Colonic mucosa (tissue), 4 donors: ENCODE results near the gene ACP2. TPM values are rescaled to one million over a fixed set of nuclear protein-coding genes. Genes with fewer than 3 reads are reported as not detected.

ENCODE experiments used
- DNase-seq: peaks from one replicate; pipeline ENCODE4 v3.0.0-alpha.2; 2020
- H3K27ac ChIP-seq: fragments of 200-600 bp; one replicate; pipeline ENCODE4 v1.8.0; 2021
- H3K27me3 ChIP-seq: fragments of 200-600 bp; one replicate; pipeline ENCODE4 v1.8.0; 2021
- H3K36me3 ChIP-seq: fragments of 200-600 bp; one replicate; pipeline ENCODE4 v1.8.0; 2021
- H3K4me1 ChIP-seq: fragments of 200-600 bp; one replicate; pipeline ENCODE4 v1.8.0; 2021; ENCODE audit warnings: mild to moderate bottlenecking
- H3K4me3 ChIP-seq: fragments of 200-600 bp; one replicate; pipeline ENCODE4 v1.8.0; 2021
- H3K9ac ChIP-seq, 2 donors: one replicate each; pipeline ENCODE4 v1.7.0; 2013; ENCODE audit warnings: control low read depth in 2 of 2, low read depth in 2 of 2, low read length in 2 of 2
- H3K9me3 ChIP-seq: fragments of 200-600 bp; one replicate; pipeline ENCODE4 v1.8.0; 2021
- CTCF ChIP-seq: fragments of 200-600 bp; IDR thresholded peaks from one replicate; pipeline ENCODE4 v1.8.0; 2022; ENCODE audit warnings: antibody characterized with exemption, mild to moderate bottlenecking
- intact Hi-C: fragments of 100-400 bp; cut with DNase I; formaldehyde crosslinking; loops from one replicate; pipeline ENCODE4 v1.14.1; 2022
- total RNA-seq, 2 donors: library from RNA; stranded (reverse); fragmentation: NEBNext Ultra II Directional in 1 of 2; extraction: Animal tissue kit (Norgen Biotek cat#: 25700) in 1 of 2; gene quantifications; one replicate each; pipeline ENCODE4 v1.2.1, GENCODE V29; 2021
- donor health status: healthy.
- donor health status: DM: no; HTN: no; CAD: no.
- donor health status: DM: no; HTN: no; CAD: no.

The ACP2 gene
- total RNA-seq, 2 donors from 2014 or later = 35.3 to 39.7 TPM

- intact Hi-C loops = no loop called here
- H3K9me3 ChIP-seq = no peaks in the 10 kb centered on the region
- no peak overlapping the region for H3K27ac ChIP-seq
- H3K36me3 ChIP-seq = peaks cover 12% of the 10 kb centered on the region
- no peak for DNase-seq
- H3K4me1 ChIP-seq = no peaks in the 10 kb centered on the region
- H3K4me3 ChIP-seq = no peak overlapping the region
- TF ChIP-seq CTCF = no peak
- H3K9ac ChIP-seq = no peak overlapping the region
- H3K27me3 ChIP-seq = no peaks in the 10 kb centered on the region
Observed at GRCh38 chr11:47278769-47279168, 30.2 kb upstream of the ACP2 start.

- Histone ChIP-seq H3K4me1 (no peaks in the 10 kb centered on the region), H3K27me3 (no peaks in the 10 kb centered on the region), H3K4me3 (no peak overlapping the region), H3K36me3 (peaks cover 12% of the 10 kb centered on the region), H3K9me3 (no peaks in the 10 kb centered on the region), H3K9ac (no peak overlapping the region), H3K27ac (no peak overlapping the region)
- TF ChIP-seq CTCF = no peak
- intact Hi-C loops = no loop called here
- no peak for DNase-seq
Observed at GRCh38 chr11:47278058-47278457, 29.4 kb upstream of the ACP2 start.

GRCh38 chr11:47276923-47277322 lies 28.3 kb upstream of the ACP2 start:
- Histone ChIP-seq H3K4me3 (no peak overlapping the region), H3K9ac (no peak overlapping the region), H3K36me3 (peaks cover 3% of the 10 kb centered on the region), H3K4me1 (peaks cover 6% of the 10 kb centered on the region), H3K27ac (no peak overlapping the region), H3K27me3 (no peaks in the 10 kb centered on the region), H3K9me3 (no peaks in the 10 kb centered on the region)
- no peak for TF ChIP-seq CTCF
- DNase-seq = no peak
- intact Hi-C loops = no loop called here

GRCh38 chr11:47274495-47275235 lies 26.1 kb upstream of the ACP2 start:
- H3K36me3 ChIP-seq = no peaks in the 10 kb centered on the region
- TF ChIP-seq CTCF = no peak
- intact Hi-C loops = no loop called here

GRCh38 chr11:47272706-47273105 lies 24.1 kb upstream of the ACP2 start:
- H3K36me3 ChIP-seq = no peaks in the 10 kb centered on the region
- DNase-seq = no peak
- no peak for TF ChIP-seq CTCF
- no peak overlapping the region for H3K9ac ChIP-seq
- no peak overlapping the region for H3K27ac ChIP-seq
- no peaks in the 10 kb centered on the region for H3K9me3 ChIP-seq
- peaks cover 24% of the 10 kb centered on the region for H3K4me1 ChIP-seq
- no peak overlapping the region for H3K4me3 ChIP-seq
- H3K27me3 ChIP-seq = no peaks in the 10 kb centered on the region
- intact Hi-C loops = no loop called here

More at GRCh38 chr11:47274495-47275235, 26.1 kb upstream of the ACP2 start:
- Histone ChIP-seq H3K4me1 (peaks cover 15% of the 10 kb centered on the region), H3K9ac (no peak overlapping the region), H3K9me3 (no peaks in the 10 kb centered on the region), H3K27me3 (no peaks in the 10 kb centered on the region), H3K4me3 (no peak overlapping the region), H3K27ac (no peak overlapping the region)
- DNase-seq = no peak
